ENCODE data around the gene CACNB3.
"Not testable (repeated sequence)": the region's sequence is repeated elsewhere in the genome, so short reads cannot be mapped to it uniquely, and the experiment has no call there.

CACNB3 gene

DNA sequence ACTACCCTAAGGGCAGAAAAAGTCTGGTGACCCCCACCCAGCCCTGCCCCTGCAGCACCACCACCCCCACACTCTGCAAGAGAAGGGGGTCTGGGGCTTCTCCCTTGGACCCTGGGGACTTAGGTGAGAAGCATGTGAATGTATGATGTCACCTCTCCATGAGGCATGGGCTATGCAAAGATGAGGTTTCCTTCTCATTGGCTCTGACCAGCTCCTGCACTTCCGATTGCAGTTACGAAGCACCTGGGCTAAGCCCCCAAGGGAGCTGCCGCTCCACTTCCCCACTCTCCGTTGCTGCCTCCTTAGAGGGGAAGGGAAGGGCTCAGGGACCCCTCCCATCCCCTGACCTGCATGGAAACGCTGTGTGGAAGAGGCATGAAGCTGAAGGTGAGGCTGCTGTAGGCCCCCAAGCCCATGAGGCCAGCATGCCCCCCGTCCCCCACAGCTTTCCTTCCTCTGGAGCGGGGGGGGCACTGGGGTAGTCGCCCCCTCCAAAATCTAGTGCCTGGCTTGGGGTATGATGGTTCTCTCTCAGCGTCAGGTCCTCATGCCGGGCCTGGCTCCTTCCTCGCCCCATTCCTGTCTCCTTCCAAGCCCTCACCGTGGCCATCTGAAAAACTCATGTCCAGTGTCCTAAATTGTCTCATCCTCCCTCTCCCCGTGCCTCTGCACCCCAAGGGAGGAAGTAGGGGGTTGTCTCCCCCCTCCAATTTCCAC, 39.1 kb downstream of the CACNB3 start:
- no peak for DNase-seq

DNA sequence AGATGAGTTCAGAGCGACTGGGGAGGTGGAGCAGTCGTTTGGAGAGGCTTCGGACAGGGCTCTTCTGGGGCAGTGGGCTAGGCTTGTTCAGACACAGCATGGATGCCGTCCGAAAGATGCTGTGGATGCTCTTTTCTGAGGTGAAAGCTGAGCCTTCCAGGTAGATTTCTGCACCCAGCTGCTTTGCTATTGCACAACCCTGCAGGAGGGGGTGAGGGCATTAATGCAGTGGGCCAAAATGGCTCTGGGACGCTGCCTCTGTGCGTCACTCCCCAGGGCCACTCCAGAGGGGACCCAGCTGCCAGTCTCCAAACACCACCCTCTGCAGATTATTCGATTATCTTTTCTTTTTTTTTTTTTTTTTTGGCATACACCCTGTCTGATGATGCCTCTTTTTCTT, 39.7 kb downstream of the CACNB3 start:
- DNase-seq: no peak

GRCh38 chr12:48859607-48860006, 41.3 kb downstream of the CACNB3 start:
- no peak for DNase-seq

GRCh38 chr12:48860236-48860635, 41.9 kb downstream of the CACNB3 start:
- DNase-seq: not testable (repeated sequence)

DNA sequence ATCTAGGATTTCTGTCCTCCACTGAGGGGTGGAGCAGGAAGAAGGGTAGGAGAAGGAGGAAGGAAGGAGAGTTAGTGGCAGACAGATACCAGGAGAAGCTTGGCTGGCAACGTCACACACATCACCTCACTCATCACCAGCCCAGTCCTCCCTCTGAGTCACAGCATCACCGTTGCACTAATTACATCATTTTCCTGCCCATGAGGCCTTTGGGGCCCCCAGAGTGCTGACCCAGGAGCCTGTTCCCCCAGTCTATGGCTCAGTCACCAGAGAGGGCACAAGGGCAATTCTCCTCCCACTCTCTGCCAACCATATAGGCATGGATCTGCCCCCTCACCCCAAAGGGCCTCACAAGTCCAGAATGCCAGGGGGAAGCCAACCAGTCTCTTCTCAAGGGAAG, 42.8 kb downstream of the CACNB3 start:
- no peak for DNase-seq

- DNase-seq: no peak
Observed at GRCh38 chr12:48862760-48863159, 44.5 kb downstream of the CACNB3 start.

DNA sequence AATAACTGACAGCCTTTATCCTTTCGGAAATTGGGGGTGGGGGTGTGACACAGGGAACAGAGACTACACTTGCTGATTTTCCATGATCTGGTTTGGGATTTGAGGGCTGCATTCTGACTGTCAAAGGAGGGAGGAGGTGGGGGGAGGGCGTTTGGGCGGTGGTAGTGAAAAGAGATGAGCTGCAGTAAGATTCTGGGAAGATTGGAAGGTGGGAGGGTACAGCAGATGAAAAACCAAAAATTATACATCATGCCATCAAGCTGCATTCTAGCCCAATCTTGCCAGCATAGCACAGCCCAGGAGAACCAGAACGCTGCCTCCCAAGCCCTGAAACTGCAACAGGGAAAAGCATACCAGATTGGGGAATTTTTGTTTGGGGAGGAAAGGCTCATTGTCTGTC, 45.0 kb downstream of the CACNB3 start:
- DNase-seq: no peak

DNA sequence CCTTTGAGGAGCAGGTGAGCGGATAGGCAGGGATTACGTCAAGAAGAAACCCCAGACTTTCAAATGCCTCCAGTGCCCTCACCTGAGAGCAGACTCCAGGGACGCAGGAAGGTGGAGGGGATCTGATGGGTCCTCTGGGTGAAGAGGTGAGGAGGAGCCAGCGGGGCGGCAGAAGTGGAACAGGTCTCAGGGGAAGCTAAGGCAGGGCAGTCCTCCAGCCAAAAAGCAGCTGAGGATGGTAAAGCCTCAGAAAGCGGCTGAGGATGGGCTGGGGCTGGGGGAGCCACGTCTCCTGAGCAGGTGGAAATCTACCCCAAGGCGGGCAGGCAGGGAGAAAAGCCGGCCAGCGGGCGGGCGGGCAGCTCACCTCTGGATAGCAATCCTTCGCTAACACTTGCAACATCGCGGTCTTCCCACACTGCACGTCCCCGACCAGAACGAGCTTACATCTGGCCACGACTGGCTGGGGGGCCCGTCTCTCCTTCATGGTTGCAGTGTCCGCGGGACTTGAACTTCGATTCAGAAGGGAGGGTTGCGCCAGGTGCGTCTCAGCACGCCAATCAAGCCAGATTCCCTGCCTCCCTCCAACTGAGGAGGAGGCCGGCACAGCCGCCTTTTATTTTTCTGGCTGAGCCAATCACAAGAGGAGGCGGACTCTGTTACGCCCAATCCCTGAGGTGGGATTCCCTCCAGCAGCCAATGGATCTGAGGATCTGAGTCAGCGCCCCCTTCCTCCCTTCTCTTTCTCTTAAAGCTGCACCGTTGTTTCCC, 47.2 kb downstream of the CACNB3 start, which contains the start of gene RND1:
TSS of gene RND1 (minus strand) at position 590 of the 771 bp plus-strand sequence. CDS start at position 487, 103 bp downstream.
- peak in 1 of 2 experiments; percentile 67 for DNase-seq

- no peak for DNase-seq
Observed at GRCh38 chr12:48866052-48866711, 47.9 kb downstream of the CACNB3 start.

GRCh38 chr12:48868451-48868850, 50.2 kb downstream of the CACNB3 start:
- DNase-seq: no peak

DNA sequence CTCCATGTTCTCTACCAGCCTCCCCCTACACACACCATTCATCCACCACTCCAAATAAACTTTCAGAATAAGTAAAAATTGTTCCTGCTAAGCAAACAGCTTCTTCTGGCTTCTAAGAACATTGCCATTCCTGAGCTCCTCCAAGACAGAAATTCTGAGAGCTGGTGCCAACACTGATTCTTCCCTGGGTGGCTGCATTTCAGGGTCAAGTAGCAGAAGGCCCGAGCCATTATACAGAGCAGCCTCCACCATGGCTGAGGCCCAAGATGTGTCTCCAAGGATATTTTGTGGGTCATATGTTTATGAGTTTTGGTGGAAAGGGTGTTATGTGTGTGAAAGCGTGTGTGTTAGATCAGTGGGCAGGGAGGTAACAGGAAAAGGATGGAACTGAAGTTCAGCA, 50.9 kb downstream of the CACNB3 start:
- no peak for DNase-seq

- DNase-seq: no peak
Observed at GRCh38 chr12:48873096-48873495, 54.8 kb downstream of the CACNB3 start.

- not testable (repeated sequence) for DNase-seq
Observed at GRCh38 chr12:48873534-48873933, 55.2 kb downstream of the CACNB3 start.

- no peak for DNase-seq
Observed at GRCh38 chr12:48875944-48876515, 57.7 kb downstream of the CACNB3 start.

Data from SW 1271 (cell line).